Measurements from ENCODE around the gene PNLIPRP3.

PNLIPRP3 gene

DNA sequence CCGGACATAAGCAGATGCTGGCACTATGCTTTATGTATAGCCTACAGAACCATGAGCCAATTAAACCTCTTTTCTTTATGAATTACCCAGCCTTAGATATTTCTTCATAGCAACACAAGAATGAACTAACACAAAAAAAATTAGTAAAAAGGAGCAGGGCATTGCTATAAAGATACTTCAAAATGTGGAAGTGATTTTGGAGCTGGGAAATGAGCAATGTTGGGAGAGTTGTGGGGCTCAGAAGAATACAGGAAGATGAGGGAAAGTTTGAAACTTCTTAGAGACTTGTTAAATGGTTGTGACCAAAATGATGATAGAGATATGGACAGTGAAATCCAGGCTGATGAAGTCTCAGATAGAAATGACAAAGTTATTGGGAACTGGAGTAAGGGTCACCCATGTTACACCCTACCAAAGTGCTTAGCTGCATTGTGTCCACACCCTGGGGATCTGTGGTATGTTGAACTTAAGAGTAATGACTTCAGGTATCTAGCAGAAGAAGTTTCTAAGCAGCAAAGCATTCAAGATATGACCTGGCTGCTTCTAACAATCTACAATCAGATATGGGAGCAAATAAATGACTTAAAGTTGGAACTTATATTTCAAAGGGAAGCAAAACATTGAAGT lies 24.2 kb downstream of the PNLIPRP3 start:
- no peak for DNase-seq (ENCODE audit: low read depth in 2 of 2)

DNA sequence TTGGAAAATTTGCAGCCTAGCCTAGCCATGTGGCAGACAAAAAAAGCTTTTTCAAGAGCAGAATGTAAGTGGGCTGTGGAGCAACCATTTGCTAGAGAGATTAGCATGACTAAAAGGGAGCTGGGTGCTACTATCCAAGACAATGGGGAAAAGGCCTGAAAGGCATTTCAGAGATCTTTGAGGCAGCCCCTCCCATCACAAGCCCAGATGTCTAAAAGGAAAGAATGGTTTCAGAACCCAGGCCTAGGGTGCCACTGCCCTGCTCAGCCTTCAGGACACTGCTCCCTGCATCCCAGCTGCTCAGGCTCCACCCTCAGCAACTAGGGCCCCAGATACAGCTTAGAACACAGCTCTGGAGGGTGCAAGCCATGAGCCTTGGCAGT lies 24.7 kb downstream of the PNLIPRP3 start:
- no peak for DNase-seq (ENCODE audit: low read depth in 2 of 2)

DNA sequence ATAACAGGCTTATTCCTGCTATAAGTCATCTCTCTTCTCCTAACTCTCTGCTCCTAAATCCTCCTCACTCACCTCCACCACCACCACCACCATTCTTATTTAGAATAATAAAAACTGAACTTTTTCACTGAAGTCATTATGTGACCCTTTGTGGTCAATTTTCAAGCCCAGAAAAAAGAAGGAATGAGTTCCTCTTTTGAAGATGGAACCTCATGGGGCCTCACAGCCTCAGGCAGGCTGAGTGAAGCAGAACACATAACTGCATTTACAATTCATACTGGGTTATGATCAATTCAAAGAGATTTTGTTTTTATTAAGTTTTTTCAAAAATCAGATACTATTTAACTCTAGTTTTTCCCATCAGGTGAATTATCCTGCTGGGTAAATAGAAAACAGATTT lies 29.8 kb downstream of the PNLIPRP3 start:
- no peak for DNase-seq (ENCODE audit: low read depth in 2 of 2)

DNA sequence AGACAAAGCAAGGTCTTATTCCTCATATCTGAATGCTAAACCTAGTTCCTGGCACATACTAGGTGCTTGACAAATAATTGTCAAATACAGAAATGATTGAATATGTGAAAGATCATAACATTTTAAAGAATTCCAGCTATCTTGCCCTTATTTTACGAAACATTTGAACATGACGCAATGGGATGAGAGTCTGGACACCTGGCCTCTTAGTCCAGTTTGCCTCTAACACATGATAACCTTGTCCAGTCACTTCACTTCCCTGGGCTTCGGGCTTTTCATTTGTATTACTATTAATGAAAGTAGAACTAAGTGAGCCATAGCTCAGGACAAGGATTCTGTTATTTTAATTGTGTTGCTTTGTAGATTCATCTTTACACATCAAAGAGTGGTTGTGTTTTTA lies 32.6 kb downstream of the PNLIPRP3 start:
- DNase-seq (ENCODE audit: low read depth in 2 of 2) = no peak

DNA sequence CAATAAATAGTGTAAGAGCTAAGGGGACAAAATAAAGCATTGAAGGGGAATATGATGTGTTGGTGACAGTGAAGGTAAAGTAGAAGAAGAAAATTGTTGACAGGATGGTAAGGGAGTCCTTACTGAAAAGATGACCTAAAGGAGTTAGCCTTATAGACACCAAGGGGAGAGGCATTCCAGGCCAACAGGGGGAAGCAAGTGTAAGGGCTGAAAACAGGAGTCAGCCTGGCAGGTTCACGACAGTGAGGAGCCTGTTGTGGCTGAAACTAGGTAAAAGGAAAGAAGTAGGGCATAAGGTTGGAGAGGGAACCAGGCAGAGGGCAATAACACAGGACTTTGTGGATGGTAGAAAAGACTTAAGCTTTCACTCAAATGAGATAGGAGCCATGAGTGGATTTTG lies 34.0 kb downstream of the PNLIPRP3 start:
- no peak for DNase-seq (ENCODE audit: low read depth in 2 of 2)

DNA sequence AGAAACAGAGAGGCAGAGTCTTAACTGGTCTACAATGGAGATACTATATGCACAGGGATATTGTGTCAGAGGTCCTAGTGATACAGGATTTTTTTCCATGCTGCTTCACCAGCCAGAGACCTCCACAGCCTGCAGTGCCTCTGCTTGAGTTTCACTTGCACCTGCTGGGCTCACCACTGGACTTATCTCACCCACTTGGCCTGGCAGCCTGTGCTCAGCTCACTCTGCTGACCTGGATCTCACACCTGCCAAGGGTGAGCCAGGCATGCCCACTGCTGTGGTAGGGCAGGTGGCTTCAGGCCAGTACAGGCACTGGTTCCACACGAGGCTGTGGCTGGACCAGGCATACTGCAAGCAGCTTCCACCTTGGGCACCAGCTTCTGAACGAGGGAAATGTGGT lies 36.6 kb downstream of the PNLIPRP3 start:
- DNase-seq (ENCODE audit: low read depth in 2 of 2) = no peak

DNA sequence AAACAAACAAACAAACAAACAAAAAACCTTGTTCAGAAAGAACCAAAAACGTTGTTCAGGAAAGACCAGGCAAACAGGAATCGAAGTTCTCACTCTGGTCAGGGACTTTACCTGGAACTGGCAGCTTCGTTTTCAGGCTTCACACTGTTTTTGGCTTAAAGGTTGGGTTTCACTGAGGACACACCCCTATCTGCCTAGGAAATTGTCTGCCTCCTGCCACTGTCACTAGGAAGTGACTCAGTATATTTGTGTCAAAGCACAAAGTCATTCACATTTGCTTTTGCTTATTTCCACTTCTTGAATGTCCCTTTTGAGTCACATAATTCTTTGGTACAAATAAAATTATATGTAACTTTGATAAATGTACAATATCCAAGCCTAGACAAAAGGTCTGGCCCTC lies 37.9 kb downstream of the PNLIPRP3 start:
- no peak for DNase-seq (ENCODE audit: low read depth in 2 of 2)

DNA sequence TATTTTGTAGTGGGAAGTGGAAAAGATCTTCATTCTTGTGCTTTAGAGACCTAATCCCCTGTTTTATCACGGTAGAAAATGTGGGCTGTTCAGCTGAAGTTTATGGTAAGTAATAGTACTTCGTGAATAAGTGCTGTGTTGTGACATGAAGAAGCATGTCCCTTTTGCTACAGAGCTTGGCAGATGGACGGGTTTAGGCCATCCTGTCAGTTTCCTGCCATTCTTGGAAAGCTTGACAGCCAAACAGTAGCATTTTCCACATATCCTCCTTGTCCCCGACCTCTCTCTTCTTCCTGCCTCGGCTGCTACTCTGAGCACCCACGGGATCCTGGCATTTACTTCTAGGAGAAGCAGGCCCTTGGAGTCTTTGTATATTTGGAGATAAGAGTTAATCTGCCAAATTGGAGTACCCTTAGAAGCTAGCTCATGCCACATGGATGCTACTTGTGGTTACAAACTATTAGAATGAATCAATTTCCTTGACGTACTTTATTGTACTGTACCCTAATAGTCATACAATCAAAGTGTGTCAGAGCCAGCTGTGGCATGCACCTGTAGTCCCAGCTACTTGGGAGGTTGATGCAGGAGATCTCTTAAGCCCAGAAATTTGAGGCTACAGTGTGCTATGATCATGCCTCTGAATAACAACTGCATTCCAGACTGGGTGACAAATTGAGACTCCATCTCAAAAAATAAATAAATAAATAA lies 39.2 kb downstream of the PNLIPRP3 start:
- DNase-seq (ENCODE audit: low read depth in 2 of 2) = no peak

DNA sequence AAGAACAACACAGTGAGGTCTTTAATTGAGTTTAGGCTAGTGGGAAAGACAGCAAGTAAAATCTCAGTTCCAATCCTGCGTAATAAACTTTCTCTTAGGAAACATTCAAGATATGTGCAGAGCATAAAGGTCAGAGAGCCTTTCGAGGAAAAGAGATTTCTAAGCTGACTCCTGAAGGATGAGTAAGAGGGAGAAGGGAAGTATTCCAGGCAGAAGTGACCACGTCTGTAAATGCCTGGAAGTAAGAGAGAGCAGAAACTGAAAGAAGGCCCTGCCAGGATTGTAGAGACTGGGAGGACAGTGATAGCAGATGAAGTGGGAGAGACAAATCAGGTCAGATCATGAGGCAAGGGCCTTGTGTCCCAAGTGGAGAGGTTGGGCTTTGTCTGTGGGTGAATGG lies 41.8 kb downstream of the PNLIPRP3 start:
- DNase-seq (ENCODE audit: low read depth in 2 of 2) = no peak

DNA sequence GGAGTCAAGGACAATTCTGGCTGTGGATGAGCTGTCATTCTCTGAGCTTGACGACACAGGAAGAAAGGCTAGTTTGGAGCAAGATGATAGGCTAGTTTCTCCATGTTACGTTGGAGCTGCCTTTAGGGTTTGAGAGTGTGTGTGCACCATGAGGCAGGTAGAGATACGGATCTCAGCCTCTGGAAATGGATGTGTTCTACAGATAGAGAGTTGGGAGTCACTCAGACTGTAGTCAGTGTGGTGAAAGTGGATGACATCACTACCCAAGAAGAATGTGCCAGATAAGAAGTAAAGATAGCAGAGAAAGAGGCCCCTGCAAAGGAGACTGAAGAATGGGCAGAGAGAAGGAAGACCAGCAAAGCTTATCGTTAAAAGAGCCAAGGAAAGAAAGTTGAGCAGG lies 42.4 kb downstream of the PNLIPRP3 start:
- DNase-seq (ENCODE audit: low read depth in 2 of 2) = no peak

DNA sequence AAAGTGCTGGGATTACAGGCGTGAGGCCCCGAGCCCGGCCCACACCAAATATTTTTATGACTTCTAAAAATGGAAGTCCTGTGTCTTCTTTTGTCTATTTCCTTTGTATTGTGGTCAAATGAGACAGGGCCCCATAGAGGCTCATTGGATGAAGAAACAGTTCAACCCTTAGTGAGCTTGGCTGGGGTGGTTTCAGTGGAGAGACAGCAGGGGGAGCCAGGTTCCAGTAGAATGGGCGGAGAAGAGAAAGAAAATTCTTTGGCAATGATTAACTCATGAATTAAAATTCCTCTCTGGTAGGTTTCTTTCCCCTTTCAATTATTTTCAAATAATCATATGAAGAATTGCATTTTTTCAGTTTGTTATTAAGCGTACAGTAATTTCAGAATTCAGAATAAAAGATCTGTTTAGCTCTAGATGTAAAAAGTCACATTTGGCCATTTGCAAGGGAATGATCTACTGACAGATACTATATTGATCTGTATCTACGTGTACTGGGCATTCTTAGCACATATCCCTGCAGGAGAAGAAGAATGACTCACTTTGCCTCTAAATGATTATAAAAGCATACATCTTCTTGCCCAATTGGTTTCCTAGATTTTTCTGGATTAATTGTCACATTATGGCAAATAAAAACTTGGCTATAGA lies 43.2 kb downstream of the PNLIPRP3 start:
- DNase-seq (ENCODE audit: low read depth in 2 of 2) = no peak

DNA sequence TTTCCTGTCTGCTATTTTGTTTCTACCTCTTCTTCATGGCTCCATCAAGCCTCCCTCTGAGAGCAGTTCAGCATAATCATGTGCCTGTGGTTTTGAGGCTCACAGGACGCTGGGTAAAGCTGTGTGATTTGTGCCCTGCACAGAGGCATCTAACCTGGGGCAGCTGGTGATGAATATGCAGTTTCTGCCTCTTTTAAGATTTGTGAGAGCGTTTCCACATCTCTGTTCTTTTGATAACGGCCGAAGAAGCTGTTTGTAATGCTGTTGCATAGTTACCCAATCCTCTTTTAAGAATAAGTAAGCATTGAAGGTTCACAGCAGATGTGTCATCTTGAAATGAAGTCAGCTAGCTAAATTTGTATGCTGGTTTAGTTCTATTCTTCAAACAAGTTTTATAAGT lies 45.2 kb downstream of the PNLIPRP3 start:
- no peak for DNase-seq (ENCODE audit: low read depth in 2 of 2)

DNA sequence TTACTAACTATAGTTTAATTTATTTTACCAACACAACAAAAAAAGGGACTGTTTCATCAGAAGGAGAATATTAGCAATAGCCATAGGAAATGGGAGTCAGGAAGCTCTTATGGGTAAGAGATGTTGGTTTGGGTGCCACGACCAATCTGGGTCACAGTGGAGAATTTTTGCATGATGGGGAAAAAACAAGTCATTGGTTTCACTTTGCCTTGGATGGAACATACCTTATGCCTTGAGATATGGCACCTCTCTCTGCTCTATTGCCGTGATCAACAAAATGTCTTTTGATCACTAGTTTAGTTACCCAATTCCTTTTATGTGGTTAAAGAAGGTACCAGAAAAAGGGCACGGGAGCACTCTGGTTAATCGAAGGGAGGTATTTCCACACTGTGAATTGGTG lies 48.2 kb downstream of the PNLIPRP3 start:
- no peak for DNase-seq (ENCODE audit: low read depth in 2 of 2)

DNA sequence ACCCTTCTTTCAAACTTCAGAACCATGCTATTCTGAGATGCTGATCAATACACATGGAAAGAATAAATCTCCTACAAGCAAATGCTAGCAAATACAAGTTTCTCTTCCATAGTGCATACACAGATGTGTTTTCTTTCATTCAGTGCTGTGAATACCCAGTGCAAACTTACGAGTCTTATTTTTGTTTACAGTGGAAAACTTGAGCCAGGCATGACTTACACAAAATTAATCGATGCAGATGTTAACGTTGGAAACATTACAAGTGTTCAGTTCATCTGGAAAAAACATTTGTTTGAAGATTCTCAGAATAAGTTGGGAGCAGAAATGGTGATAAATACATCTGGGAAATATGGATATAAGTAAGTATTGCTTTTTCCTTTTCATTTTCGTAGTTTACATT lies 48.8 kb downstream of the PNLIPRP3 start:
- no peak for DNase-seq (ENCODE audit: low read depth in 2 of 2)

DNA sequence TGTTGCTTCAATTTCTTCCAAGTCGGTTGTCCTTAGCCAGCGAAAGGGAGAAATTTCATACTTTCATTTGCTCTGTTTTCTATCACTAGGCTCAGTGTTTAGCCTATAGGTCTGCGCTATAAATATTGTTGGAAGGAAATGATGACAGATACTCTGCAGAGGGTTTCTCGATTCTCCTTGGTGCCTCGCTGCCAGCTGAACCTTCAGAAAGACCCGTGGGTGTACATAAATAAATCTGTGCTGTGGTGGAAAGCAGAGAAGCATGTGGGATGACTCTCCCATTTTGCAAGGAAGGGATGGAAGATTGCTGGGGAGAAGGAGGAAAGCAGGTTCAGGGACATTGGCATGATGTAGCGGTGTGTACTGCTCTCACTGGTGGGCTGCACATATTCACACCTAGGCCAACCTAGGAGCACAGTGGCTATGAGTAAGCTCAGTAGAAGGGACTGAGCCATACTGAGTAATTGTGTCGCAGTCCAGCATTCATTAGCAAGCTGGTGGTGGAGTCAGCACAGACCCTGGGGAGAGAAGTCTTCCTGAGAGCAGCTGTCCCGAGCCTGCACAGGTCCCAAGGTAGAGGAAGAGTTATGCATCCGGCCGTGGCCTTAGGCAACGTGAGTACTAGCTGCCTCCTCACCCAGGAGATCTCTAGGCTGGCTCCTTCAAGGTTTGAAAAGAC lies 50.5 kb downstream of the PNLIPRP3 start:
- no peak for DNase-seq (ENCODE audit: low read depth in 2 of 2)

DNA sequence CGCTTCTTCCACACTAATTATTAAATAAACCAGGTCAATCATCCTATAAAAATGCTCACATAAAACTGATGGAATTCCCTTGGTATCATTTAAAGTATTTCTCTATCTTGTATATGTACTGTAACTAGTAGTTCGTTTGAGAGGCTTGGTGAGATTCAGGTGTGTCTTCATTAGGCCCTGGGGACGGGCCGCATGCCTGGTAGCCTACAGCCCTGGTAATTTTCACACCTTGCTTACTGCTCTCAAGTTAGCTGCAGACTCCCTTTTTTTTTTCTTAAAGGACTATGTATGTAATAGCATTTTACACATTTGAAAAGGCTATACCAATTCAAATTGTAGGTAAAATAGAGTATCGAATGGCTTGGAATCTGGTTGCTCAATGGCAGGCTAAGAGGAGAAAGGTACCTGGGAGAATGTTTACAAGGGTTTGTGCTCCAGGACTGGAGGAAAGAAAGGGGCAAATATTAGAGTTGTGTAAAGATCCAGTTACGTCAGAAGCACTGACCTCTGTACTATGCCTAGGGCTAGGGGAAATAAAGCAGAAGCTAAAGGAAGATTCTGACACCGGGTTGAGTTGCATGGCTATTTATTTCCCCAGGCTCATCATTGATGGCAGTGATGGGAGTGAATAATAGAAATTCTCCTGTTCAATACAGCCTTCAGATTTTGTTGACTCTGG lies 59.3 kb downstream of the PNLIPRP3 start:
- no peak for DNase-seq (ENCODE audit: low read depth in 2 of 2)

DNA sequence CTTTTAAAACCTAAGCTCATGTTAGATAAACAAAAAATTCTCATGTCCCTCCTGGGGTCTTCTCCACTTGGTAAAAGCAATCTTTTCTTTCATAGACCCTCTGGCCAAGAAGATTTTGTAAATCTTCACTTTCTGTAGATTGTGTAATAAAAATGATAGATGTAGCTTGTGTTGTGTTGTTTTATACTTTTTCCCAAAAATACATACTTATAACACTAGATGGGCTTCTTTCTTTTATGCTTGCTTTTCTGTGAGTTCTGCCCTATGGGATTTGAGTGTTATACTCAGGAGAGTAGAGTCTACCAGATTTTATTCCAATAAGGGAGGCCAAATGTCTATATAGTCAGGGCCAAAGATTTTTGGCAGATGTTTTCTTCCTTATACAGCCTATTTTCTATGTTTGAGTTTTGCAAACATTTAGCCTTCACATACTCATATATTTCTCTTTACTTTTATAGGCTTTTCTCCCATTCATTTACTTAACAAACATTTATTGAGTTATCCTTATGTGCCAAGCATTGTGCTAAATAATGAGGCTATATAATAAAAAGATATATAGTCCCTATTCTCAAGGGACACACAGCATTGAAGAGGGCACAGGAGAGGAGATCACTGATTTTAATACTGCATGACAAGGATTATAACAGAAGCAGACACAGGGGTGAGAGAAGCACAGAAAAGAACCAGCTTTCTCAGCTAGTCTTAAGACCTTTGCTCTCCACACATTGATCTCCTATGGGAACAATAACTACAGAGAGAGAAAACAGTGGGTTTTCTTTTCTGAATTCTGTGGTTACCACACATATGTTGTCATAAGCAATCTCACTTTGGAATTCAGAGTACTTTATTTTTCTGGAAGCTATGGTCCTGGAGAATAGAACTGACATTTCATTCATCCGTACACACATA lies 60.1 kb downstream of the PNLIPRP3 start:
- no peak for DNase-seq (ENCODE audit: low read depth in 2 of 2)

DNA sequence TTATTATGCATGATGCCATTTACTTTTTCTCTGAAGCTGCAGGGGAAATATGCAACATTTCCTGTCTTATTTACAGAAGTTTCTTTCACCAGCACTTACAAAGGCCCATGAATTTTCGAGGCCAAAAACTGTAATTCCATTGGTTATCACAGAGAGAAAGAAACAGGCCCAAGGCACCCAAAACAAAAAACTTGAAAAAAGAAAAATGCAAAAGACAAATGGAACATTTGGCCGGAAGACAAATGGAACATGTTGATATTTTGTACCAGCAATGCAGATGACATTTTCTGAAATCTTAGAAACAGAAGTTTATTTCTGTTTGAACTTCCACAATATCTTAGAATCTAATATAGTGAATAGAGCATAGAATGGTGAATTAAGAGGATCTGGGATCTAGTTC lies 61.8 kb downstream of the PNLIPRP3 start:
- no peak for DNase-seq (ENCODE audit: low read depth in 2 of 2)

DNA sequence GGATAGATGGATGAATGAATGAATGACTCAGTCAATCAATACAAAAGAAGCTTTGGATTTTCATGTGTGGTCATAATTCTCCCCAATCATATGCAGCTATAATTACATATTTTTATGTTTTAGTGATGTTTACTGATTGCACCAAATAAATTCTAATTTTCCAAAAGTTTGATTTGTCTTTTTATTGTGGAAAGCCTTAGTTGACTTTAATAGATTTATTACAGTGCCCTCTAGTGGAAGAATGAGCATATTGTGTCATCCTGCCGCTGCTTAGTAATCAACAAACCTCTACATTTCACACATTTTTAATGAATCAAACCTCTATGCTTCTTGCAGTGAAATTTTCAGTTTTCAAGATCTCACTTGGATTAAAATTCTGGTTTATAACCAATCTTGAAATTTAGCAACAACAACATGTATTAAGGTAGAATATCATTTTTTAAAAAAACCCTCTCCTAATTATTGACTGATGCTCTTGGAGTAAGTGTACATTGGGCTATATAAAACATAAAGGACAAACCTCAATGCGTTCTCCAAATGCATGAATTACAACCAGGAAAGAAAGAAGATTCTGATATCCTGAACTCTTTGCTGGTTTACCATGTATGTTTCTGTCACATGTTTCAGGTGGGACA lies 62.5 kb downstream of the PNLIPRP3 start:
- DNase-seq (ENCODE audit: low read depth in 2 of 2) = no peak

DNA sequence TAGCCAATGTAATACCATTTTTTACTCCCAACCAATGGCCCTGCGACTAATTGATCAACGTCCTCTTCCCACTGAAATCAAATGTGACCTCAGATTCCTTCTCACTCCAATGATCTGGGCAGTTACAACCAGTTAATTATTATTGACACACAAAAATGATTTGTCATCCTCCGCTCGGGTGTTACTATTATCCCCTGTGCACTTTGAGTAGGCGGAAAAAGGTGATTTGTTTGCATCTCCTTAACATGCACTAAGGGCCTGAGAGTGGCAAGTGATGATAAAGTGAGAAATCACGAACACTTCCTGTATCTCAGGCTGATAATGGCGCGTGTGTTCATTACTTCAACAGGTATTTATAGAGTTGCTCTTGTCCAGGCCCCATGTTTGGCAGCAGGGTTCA lies 77.1 kb downstream of the PNLIPRP3 start:
- DNase-seq (ENCODE audit: low read depth in 2 of 2) = no peak

DNA sequence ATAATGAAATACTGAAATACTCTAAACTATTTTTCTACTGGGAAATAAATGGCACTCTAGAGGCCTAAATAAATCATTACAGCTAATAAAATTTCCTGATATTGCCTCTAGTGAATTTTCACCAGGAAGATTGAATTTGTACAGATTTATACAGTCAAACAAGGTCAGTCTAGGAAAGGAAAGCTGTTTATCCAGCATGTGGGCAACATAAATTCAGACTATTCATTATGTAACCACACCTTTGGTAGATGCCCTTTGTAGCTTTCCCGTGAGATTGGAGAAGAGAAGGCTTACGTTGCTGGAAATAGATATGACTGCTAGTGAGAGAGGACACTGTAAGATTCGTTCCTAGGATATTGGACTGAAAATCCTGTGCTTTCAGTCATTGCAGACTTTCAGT lies 82.9 kb downstream of the PNLIPRP3 start:
- no peak for DNase-seq (ENCODE audit: low read depth in 2 of 2)

All from stimulated activated CD8-positive, alpha-beta memory T cell treated with anti-CD3 and anti-CD28 coated beads, Interleukin-15, amount 100 ng/mL, for 4 hours (primary cell).